Adrenal gland (tissue), 12 donors: Measurements from ENCODE around the gene HS3ST2. TPM values are rescaled to one million over a fixed set of nuclear protein-coding genes. Genes with fewer than 3 reads are reported as not detected.

ENCODE experiments used
- DNase-seq, 7 donors: peaks; one replicate each; pipeline ENCODE4 v3.0.0-alpha.2; 2019 to 2020
- H3K27ac ChIP-seq, 5 donors: fragments of 200-600 bp; sonication (generic) in 4 of 5; 1 replicate in 3 of 5; 2 replicates in 2 of 5; pipeline versions ENCODE4 v1.5.1 to v1.8.0; 2016 to 2020; ENCODE audit warnings: mild to moderate bottlenecking in 1 of 5
- H3K27me3 ChIP-seq: fragments of 200-600 bp; 2 replicates; pipeline ENCODE4 v1.8.0; 2021
- H3K36me3 ChIP-seq, 2 donors: fragments of 200-600 bp; replicated peaks in 1 of 2; 1 replicate in 1 of 2; 2 replicates in 1 of 2; pipeline versions ENCODE4 v1.5.1 to v1.8.0; 2018 to 2022
- H3K4me1 ChIP-seq, 2 donors: fragments of 200-600 bp; replicated peaks in 1 of 2; 1 replicate in 1 of 2; 2 replicates in 1 of 2; pipeline versions ENCODE4 v1.5.1 to v1.8.0; 2018 to 2021
- H3K4me3 ChIP-seq, 4 donors: fragments of 200-600 bp; sonication (generic) in 3 of 4; one replicate each; pipeline ENCODE4 v1.5.1; 2016 to 2018
- H3K9me3 ChIP-seq, 3 donors: fragments of 200-600 bp; sonication (generic) in 1 of 3; replicated peaks in 1 of 3; 1 replicate in 2 of 3; 2 replicates in 1 of 3; pipeline versions ENCODE4 v1.5.1 to v1.8.0; 2016 to 2021
- POLR2A ChIP-seq, 2 donors: fragments of 450-650 bp; IDR thresholded peaks; one replicate each; pipeline ENCODE4 v1.6.1; 2017; ENCODE audit warnings: antibody characterized with exemption in 2 of 2, mild to moderate bottlenecking in 2 of 2, moderate library complexity in 1 of 2
- WGBS, 4 donors: extraction: QIAGEN DNeasy Blood & Tissue Kit in 2 of 4; methylation state at CpG; one replicate each; pipeline versions ENCODE4 v1.1.5 to v1.1.7; 2013 to 2017; 5-methylcytosine and 5-hydroxymethylcytosine counted together
- intact Hi-C, 2 donors: fragments of 100-400 bp; cut with DNase I; formaldehyde crosslinking; loops; one replicate each; pipeline versions ENCODE4 v1.14.1 to v1.15.0; 2022 to 2023
- polyA plus RNA-seq, 3 donors: library from polyadenylated mRNA; stranded (reverse); fragments of 200-250 nt in 2 of 3; fragments of 350-450 nt in 1 of 3; fragmentation: Illumina TruSeq in 1 of 3; extraction: RNeasy Lipid Tissue Mini Kit (QIAGEN cat#74804) in 1 of 3; gene quantifications; one replicate each; pipeline ENCODE4 v1.2.3, GENCODE V29; 2013 to 2014
- total RNA-seq, 9 donors: library from RNA; depleted of rRNA in 4 of 9; stranded (reverse); fragments of >200 nt in 4 of 9; fragments of 120-200 nt in 1 of 9; fragmentation: NEBNext Ultra II Directional in 1 of 9; extraction: Animal tissue kit (Norgen Biotek cat#: 25700) in 1 of 9; gene quantifications; one replicate each; pipeline versions ENCODE4 v1.1.0 to v1.2.4, GENCODE V29; 2013 to 2023
- TF ChIP-seq, protein P1 (sequence below), 6 experiments: fragments of 450-650 bp in 4 of 6; fragments of 200-600 bp in 2 of 6; sonication (generic) in 1 of 6; IDR thresholded peaks; 1 replicate in 5 of 6; 2 replicates in 1 of 6; pipeline versions ENCODE4 v1.5.1 to v1.8.0; 2016 to 2021; ENCODE audit warnings: antibody characterized with exemption in 6 of 6, mild to moderate bottlenecking in 2 of 6, moderate library complexity in 1 of 6
- donor health status: healthy with polysubstance abuse.
- donor health status: Bipolar disorder and iron deficiency.
- donor health status: DM: yes; HTN: yes; CAD: no.
- donor health status: DM: no; HTN: no; CAD: no.
- donor health status: DM: no; HTN: no; CAD: no.
- donor health status: DM: yes; HTN: yes; CAD: no.

Gene HS3ST2
- total and polyA plus RNA-seq, 12 donors, result 0.06 to 11.5 (median 2.6) TPM

- intact Hi-C loops, result no loop called here
- TF ChIP-seq POLR2A (IDR thresholded peaks at IDR 0.05), result no peak
- TF ChIP-seq, protein P1, sequence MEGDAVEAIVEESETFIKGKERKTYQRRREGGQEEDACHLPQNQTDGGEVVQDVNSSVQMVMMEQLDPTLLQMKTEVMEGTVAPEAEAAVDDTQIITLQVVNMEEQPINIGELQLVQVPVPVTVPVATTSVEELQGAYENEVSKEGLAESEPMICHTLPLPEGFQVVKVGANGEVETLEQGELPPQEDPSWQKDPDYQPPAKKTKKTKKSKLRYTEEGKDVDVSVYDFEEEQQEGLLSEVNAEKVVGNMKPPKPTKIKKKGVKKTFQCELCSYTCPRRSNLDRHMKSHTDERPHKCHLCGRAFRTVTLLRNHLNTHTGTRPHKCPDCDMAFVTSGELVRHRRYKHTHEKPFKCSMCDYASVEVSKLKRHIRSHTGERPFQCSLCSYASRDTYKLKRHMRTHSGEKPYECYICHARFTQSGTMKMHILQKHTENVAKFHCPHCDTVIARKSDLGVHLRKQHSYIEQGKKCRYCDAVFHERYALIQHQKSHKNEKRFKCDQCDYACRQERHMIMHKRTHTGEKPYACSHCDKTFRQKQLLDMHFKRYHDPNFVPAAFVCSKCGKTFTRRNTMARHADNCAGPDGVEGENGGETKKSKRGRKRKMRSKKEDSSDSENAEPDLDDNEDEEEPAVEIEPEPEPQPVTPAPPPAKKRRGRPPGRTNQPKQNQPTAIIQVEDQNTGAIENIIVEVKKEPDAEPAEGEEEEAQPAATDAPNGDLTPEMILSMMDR (IDR thresholded peaks at IDR 0.05), result no peak
- 0 to 38% (median 13%) methylated on average over 1 of the region's 1 CpG for WGBS, 4 donors
These were observed 131.4 kb downstream of the HS3ST2 start for GRCh38 chr16:22945361-22945760.

GRCh38 chr16:22946433-22946832, 132.5 kb downstream of the HS3ST2 start:
- Histone ChIP-seq H3K4me1 (peaks cover 0 to 8% of the 10 kb centered on the region in 2 donors), H3K27me3 (peaks cover 26% of the 10 kb centered on the region), H3K27ac (no peak overlapping the region), H3K9me3 (no peaks in the 10 kb centered on the region), H3K4me3 (no peak overlapping the region), H3K36me3 (no peaks in the 10 kb centered on the region)
- WGBS, 4 donors, result 60 to 79% (median 68%) methylated on average over 2 of the region's 2 CpGs
- no peak for DNase-seq
- TF ChIP-seq, protein P1 (IDR thresholded peaks at IDR 0.05), result no peak
- TF ChIP-seq POLR2A (IDR thresholded peaks at IDR 0.05), result no peak
- intact Hi-C loops, result no loop called here

More at GRCh38 chr16:22945361-22945760, 131.4 kb downstream of the HS3ST2 start:
- Histone ChIP-seq H3K4me1 (peaks cover 0 to 8% of the 10 kb centered on the region in 2 donors), H3K36me3 (no peaks in the 10 kb centered on the region), H3K9me3 (no peaks in the 10 kb centered on the region), H3K4me3 (no peak overlapping the region), H3K27ac (no peak overlapping the region), H3K27me3 (peaks cover 25% of the 10 kb centered on the region)
- DNase-seq, result peak in 1 of 7 donors; percentile 26

- Histone ChIP-seq H3K4me1 (peaks cover 0 to 8% of the 10 kb centered on the region in 2 donors), H3K27me3 (peaks cover 26% of the 10 kb centered on the region), H3K4me3 (peak overlapping the region in 1 of 4 donors; percentile 23), H3K36me3 (no peaks in the 10 kb centered on the region), H3K9me3 (no peaks in the 10 kb centered on the region), H3K27ac (no peak overlapping the region)
- 6 to 13% (median 12%) methylated on average over 26 to 33 of the region's 33 CpGs; no CpG with 5 or more reads in 1 of the 4 donors for WGBS, 4 donors
- TF ChIP-seq, protein P1 (IDR thresholded peaks at IDR 0.05), result no peak
- TF ChIP-seq POLR2A (IDR thresholded peaks at IDR 0.05), result no peak
- intact Hi-C loops, result no loop called here
- peak in 1 of 7 donors; percentile 60 for DNase-seq
These were observed 134.2 kb downstream of the HS3ST2 start for GRCh38 chr16:22948058-22948602.

DNA sequence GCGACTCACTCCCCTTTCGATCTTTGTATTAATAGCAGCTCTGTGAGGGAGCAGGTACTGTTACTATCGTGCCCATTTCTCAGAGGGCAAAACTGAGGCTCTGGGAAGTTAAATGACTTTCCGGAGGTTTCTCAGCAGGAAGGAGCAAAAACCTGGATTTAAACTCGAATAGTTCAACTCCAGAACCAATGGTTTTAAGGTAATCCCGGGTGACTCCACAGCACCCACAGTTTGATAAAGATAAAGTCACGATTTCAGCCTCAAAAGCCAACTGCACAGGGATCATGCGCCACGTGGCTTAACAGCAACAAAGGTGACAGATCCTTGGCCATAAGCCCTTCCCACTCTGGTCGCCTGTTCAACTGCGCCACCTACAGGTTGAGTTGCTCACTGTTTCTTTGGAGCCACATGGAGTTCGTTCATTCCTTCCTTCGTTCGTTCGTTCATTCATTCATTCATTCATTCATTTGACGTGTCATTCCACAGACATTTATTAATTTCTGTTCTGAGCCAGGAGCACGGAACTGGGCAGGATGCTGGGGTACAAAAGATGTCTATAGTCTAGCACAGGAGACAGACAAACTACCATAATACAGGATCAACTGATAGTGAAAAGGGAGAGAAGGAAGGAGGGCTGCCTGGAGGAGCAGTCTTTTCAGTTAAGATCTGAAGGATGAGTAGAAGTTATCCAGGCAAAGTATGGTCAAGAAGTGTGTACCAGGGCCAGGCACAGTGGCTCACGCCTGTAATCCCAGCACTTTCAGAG, 134.8 kb downstream of the HS3ST2 start:
- peak overlapping the region in 1 of 4 donors; percentile 23 for H3K4me3 ChIP-seq
- H3K27me3 ChIP-seq, result peaks cover 26% of the 10 kb centered on the region
- WGBS, 4 donors, result 11 to 17% (median 14%) methylated on average over 16 to 18 of the region's 18 CpGs
- no peaks in the 10 kb centered on the region for H3K36me3 ChIP-seq
- peaks cover 0 to 8% of the 10 kb centered on the region in 2 donors for H3K4me1 ChIP-seq
- TF ChIP-seq POLR2A (IDR thresholded peaks at IDR 0.05), result no peak
- TF ChIP-seq, protein P1 (IDR thresholded peaks at IDR 0.05), result peak; percentile 63 to 89 (median 74)
- DNase-seq, result peak; percentile 59 to 90 (median 71)
- no peak overlapping the region for H3K27ac ChIP-seq
- H3K9me3 ChIP-seq, result no peaks in the 10 kb centered on the region
- intact Hi-C loops, result no loop called here
